Effector memory CD4-positive, alpha-beta T cell (primary cell): ENCODE results near the gene TTC23.
"Not testable (repeated sequence)": the region's sequence is repeated elsewhere in the genome, so short reads cannot be mapped to it uniquely, and the experiment has no call there.

Experiments
- DNase-seq, 3 donors: peaks; one replicate each; pipeline ENCODE4 v3.0.0-alpha.2; 2020
- H3K27ac ChIP-seq: 2 replicates; pipeline ENCODE4 v1.7.0; 2013; ENCODE audit warnings: mild to moderate bottlenecking, low read length, moderate library complexity; ENCODE audit not compliant: insufficient read depth, poor library complexity, severe bottlenecking
- H3K27me3 ChIP-seq: replicated peaks from 2 replicates; pipeline ENCODE4 v1.7.0; 2013; ENCODE audit warnings: mild to moderate bottlenecking, low read length; ENCODE audit not compliant: insufficient read depth, control insufficient read depth, poor library complexity, severe bottlenecking
- H3K36me3 ChIP-seq: 2 replicates; pipeline ENCODE4 v1.7.0; 2013; ENCODE audit warnings: mild to moderate bottlenecking, low read length, moderate library complexity; ENCODE audit not compliant: control insufficient read depth, insufficient read depth
- H3K4me1 ChIP-seq: 2 replicates; pipeline ENCODE4 v1.7.0; 2013; ENCODE audit warnings: low read length, mild to moderate bottlenecking; ENCODE audit not compliant: control insufficient read depth, insufficient read depth, poor library complexity, severe bottlenecking
- H3K4me3 ChIP-seq: 2 replicates; pipeline ENCODE4 v1.7.0; 2013; ENCODE audit warnings: low read length, low read depth, mild to moderate bottlenecking; ENCODE audit not compliant: insufficient read depth, poor library complexity, severe bottlenecking
- H3K9me3 ChIP-seq: 2 replicates; pipeline ENCODE4 v1.7.0; 2013; ENCODE audit warnings: mild to moderate bottlenecking, low read length, moderate library complexity; ENCODE audit not compliant: control insufficient read depth

The TTC23 gene

GRCh38 chr15:99118258-99118632 is 131.1 kb downstream of the TTC23 start:
- no peaks in the 10 kb centered on the region for H3K4me1 ChIP-seq
- no peak overlapping the region for H3K4me3 ChIP-seq

GRCh38 chr15:99117563-99118257 is 131.7 kb downstream of the TTC23 start:
- Histone ChIP-seq H3K9me3 (no peaks in the 10 kb centered on the region), H3K36me3 (no peaks in the 10 kb centered on the region), H3K4me3 (no peak overlapping the region), H3K4me1 (no peaks in the 10 kb centered on the region), H3K27ac (no peak overlapping the region), H3K27me3 (no peaks in the 10 kb centered on the region)
- DNase-seq = no peak

More at GRCh38 chr15:99118258-99118632, 131.1 kb downstream of the TTC23 start:
- no peak for DNase-seq
- Histone ChIP-seq H3K27me3 (no peaks in the 10 kb centered on the region), H3K27ac (no peak overlapping the region), H3K9me3 (no peaks in the 10 kb centered on the region), H3K36me3 (no peaks in the 10 kb centered on the region)

- Histone ChIP-seq H3K27ac (no peak overlapping the region), H3K36me3 (no peaks in the 10 kb centered on the region), H3K4me3 (no peak overlapping the region), H3K4me1 (no peaks in the 10 kb centered on the region), H3K27me3 (no peaks in the 10 kb centered on the region), H3K9me3 (no peaks in the 10 kb centered on the region)
- no peak for DNase-seq
Observed at GRCh38 chr15:99117111-99117510, 132.3 kb downstream of the TTC23 start.

- Histone ChIP-seq H3K27ac (no peak overlapping the region), H3K9me3 (no peaks in the 10 kb centered on the region), H3K4me3 (no peak overlapping the region), H3K27me3 (no peaks in the 10 kb centered on the region), H3K36me3 (no peaks in the 10 kb centered on the region), H3K4me1 (no peaks in the 10 kb centered on the region)
- DNase-seq = no peak
Observed at GRCh38 chr15:99115300-99116215, 133.8 kb downstream of the TTC23 start.

- Histone ChIP-seq H3K9me3 (no peaks in the 10 kb centered on the region), H3K36me3 (no peaks in the 10 kb centered on the region), H3K27ac (no peak overlapping the region), H3K4me1 (no peaks in the 10 kb centered on the region), H3K27me3 (no peaks in the 10 kb centered on the region), H3K4me3 (no peak overlapping the region)
- DNase-seq = no peak
Observed at GRCh38 chr15:99114511-99115299, 134.7 kb downstream of the TTC23 start.

- H3K27me3 ChIP-seq = no peaks in the 10 kb centered on the region
- H3K4me3 ChIP-seq = no peak overlapping the region
- no peaks in the 10 kb centered on the region for H3K4me1 ChIP-seq
- H3K9me3 ChIP-seq = no peaks in the 10 kb centered on the region
- H3K27ac ChIP-seq = no peak overlapping the region
- no peaks in the 10 kb centered on the region for H3K36me3 ChIP-seq
- DNase-seq = no peak
Observed at GRCh38 chr15:99113547-99114271, 135.7 kb downstream of the TTC23 start.

GRCh38 chr15:99111641-99112040 is 137.7 kb downstream of the TTC23 start:
- DNase-seq, H3K27me3 ChIP-seq: not testable (repeated sequence)

GRCh38 chr15:99110581-99111320 is 138.6 kb downstream of the TTC23 start:
- Histone ChIP-seq H3K27me3 (no peaks in the 10 kb centered on the region), H3K9me3 (no peaks in the 10 kb centered on the region), H3K27ac (no peak overlapping the region), H3K36me3 (no peaks in the 10 kb centered on the region), H3K4me3 (no peak overlapping the region), H3K4me1 (no peaks in the 10 kb centered on the region)
- no peak for DNase-seq

More at GRCh38 chr15:99111641-99112040, 137.7 kb downstream of the TTC23 start:
- H3K4me3 ChIP-seq, H3K4me1 ChIP-seq, H3K27ac ChIP-seq, H3K9me3 ChIP-seq, H3K36me3 ChIP-seq: not testable (repeated sequence)

GRCh38 chr15:99110093-99110492 is 139.3 kb downstream of the TTC23 start:
- Histone ChIP-seq H3K4me3 (no peak overlapping the region), H3K4me1 (peaks cover 2% of the 10 kb centered on the region), H3K27me3 (no peaks in the 10 kb centered on the region), H3K36me3 (no peaks in the 10 kb centered on the region), H3K9me3 (no peaks in the 10 kb centered on the region), H3K27ac (no peak overlapping the region)
- no peak for DNase-seq
